ENCODE measurements around the gene MYH9. TPM values are rescaled to one million over a fixed set of nuclear protein-coding genes. Genes with fewer than 3 reads are reported as not detected.

MYH9 gene
- total and polyA plus RNA-seq, 2 experiments from 2014 or later, result 58.4 to 233 TPM

DNA sequence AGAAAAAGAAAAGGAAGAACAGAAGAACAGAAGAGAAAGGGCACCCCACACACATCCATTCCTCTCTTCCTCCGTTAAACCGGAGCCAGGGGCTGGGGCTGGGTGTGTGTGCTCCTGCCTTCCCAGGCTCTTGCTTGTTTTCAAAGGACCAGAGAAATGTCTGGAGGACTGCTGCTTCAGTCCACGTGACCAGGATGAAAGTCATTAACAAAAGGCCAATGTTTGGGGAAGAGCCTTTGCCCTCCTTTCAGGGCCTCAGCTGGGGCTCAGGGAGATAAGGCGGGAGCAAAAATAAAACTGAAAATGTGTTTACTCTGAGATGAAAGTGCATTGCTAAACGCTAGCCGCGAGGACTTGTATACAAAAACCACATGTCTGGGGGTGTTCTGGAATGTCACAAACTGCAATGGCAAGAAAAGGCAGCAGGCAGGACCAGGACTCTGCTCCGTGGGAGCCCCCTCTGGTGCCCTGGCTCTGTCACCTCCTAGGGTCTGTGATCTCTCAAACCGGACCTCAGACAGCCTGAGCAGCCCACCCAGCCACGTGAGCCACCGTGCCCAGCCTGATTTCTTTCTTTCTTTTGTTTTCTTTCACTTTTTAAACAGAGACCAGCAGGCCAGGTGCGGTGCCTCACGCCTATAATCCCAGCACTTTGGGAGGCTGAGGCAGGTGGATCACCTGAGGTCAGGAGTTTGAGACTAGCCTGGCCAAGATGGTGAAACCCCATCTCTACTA, 31.6 kb upstream of the MYH9 start:
- no peaks in the 10 kb centered on the region for H3K36me3 ChIP-seq (ENCODE audit: insufficient read depth)
- ATAC-seq (peak; percentile 82), DNase-seq (ENCODE audit: low spot score) (peak; percentile 38)
- no peaks in the 10 kb centered on the region for H3K27me3 ChIP-seq (ENCODE audit: insufficient read depth)
- no peaks in the 10 kb centered on the region for H3F3A ChIP-seq (replicated peaks; ENCODE audit: low read depth)
- peak overlapping the region; percentile 7; the same call in 1 of the 2 replicates for H3K4me2 ChIP-seq
- no peak overlapping the region for H3K4me3 ChIP-seq
- no peak overlapping the region for H3K27ac ChIP-seq (ENCODE audit: low read depth)
- TF ChIP-seq, protein P1, sequence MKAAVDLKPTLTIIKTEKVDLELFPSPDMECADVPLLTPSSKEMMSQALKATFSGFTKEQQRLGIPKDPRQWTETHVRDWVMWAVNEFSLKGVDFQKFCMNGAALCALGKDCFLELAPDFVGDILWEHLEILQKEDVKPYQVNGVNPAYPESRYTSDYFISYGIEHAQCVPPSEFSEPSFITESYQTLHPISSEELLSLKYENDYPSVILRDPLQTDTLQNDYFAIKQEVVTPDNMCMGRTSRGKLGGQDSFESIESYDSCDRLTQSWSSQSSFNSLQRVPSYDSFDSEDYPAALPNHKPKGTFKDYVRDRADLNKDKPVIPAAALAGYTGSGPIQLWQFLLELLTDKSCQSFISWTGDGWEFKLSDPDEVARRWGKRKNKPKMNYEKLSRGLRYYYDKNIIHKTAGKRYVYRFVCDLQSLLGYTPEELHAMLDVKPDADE (IDR thresholded peaks at IDR 0.05), result no peak
- TF ChIP-seq CREB1 (CRISPR knock-in tag; IDR thresholded peaks at IDR 0.05; ENCODE audit: low read depth), result no peak
- TF ChIP-seq STAT1 (IDR thresholded peaks at IDR 0.05; ENCODE audit: unreplicated experiment), result no peak
- TF ChIP-seq, protein P2, sequence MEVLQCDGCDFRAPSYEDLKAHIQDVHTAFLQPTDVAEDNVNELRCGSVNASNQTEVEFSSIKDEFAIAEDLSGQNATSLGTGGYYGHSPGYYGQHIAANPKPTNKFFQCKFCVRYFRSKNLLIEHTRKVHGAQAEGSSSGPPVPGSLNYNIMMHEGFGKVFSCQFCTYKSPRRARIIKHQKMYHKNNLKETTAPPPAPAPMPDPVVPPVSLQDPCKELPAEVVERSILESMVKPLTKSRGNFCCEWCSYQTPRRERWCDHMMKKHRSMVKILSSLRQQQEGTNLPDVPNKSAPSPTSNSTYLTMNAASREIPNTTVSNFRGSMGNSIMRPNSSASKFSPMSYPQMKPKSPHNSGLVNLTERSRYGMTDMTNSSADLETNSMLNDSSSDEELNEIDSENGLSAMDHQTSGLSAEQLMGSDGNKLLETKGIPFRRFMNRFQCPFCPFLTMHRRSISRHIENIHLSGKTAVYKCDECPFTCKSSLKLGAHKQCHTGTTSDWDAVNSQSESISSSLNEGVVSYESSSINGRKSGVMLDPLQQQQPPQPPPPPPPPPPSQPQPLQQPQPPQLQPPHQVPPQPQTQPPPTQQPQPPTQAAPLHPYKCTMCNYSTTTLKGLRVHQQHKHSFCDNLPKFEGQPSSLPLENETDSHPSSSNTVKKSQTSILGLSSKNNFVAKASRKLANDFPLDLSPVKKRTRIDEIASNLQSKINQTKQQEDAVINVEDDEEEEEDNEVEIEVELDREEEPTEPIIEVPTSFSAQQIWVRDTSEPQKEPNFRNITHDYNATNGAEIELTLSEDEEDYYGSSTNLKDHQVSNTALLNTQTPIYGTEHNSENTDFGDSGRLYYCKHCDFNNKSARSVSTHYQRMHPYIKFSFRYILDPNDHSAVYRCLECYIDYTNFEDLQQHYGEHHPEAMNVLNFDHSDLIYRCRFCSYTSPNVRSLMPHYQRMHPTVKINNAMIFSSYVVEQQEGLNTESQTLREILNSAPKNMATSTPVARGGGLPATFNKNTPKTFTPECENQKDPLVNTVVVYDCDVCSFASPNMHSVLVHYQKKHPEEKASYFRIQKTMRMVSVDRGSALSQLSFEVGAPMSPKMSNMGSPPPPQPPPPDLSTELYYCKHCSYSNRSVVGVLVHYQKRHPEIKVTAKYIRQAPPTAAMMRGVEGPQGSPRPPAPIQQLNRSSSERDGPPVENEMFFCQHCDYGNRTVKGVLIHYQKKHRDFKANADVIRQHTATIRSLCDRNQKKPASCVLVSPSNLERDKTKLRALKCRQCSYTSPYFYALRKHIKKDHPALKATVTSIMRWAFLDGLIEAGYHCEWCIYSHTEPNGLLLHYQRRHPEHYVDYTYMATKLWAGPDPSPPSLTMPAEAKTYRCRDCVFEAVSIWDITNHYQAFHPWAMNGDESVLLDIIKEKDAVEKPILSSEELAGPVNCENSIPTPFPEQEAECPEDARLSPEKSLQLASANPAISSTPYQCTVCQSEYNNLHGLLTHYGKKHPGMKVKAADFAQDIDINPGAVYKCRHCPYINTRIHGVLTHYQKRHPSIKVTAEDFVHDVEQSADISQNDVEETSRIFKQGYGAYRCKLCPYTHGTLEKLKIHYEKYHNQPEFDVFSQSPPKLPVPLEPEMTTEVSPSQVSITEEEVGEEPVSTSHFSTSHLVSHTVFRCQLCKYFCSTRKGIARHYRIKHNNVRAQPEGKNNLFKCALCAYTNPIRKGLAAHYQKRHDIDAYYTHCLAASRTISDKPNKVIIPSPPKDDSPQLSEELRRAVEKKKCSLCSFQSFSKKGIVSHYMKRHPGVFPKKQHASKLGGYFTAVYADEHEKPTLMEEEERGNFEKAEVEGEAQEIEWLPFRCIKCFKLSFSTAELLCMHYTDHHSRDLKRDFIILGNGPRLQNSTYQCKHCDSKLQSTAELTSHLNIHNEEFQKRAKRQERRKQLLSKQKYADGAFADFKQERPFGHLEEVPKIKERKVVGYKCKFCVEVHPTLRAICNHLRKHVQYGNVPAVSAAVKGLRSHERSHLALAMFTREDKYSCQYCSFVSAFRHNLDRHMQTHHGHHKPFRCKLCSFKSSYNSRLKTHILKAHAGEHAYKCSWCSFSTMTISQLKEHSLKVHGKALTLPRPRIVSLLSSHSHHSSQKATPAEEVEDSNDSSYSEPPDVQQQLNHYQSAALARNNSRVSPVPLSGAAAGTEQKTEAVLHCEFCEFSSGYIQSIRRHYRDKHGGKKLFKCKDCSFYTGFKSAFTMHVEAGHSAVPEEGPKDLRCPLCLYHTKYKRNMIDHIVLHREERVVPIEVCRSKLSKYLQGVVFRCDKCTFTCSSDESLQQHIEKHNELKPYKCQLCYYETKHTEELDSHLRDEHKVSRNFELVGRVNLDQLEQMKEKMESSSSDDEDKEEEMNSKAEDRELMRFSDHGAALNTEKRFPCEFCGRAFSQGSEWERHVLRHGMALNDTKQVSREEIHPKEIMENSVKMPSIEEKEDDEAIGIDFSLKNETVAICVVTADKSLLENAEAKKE (CRISPR knock-in tag; IDR thresholded peaks at IDR 0.05), result no peak
- no peak for TF ChIP-seq NANOG (IDR thresholded peaks at IDR 0.05; ENCODE audit: borderline replicate concordance)
- TF ChIP-seq POLR2AphosphoS5 (IDR thresholded peaks at IDR 0.05; ENCODE audit: low read depth), result no peak
- TF ChIP-seq, protein P3, sequence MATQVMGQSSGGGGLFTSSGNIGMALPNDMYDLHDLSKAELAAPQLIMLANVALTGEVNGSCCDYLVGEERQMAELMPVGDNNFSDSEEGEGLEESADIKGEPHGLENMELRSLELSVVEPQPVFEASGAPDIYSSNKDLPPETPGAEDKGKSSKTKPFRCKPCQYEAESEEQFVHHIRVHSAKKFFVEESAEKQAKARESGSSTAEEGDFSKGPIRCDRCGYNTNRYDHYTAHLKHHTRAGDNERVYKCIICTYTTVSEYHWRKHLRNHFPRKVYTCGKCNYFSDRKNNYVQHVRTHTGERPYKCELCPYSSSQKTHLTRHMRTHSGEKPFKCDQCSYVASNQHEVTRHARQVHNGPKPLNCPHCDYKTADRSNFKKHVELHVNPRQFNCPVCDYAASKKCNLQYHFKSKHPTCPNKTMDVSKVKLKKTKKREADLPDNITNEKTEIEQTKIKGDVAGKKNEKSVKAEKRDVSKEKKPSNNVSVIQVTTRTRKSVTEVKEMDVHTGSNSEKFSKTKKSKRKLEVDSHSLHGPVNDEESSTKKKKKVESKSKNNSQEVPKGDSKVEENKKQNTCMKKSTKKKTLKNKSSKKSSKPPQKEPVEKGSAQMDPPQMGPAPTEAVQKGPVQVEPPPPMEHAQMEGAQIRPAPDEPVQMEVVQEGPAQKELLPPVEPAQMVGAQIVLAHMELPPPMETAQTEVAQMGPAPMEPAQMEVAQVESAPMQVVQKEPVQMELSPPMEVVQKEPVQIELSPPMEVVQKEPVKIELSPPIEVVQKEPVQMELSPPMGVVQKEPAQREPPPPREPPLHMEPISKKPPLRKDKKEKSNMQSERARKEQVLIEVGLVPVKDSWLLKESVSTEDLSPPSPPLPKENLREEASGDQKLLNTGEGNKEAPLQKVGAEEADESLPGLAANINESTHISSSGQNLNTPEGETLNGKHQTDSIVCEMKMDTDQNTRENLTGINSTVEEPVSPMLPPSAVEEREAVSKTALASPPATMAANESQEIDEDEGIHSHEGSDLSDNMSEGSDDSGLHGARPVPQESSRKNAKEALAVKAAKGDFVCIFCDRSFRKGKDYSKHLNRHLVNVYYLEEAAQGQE (IDR thresholded peaks at IDR 0.05; ENCODE audit: unreplicated experiment), result no peak
- no peak for TF ChIP-seq ZNF114 (CRISPR knock-in tag; IDR thresholded peaks at IDR 0.05)
- TF ChIP-seq ZNF331 (CRISPR knock-in tag; IDR thresholded peaks at IDR 0.05; ENCODE audit: low read depth), result no peak
- TF ChIP-seq, protein P4, sequence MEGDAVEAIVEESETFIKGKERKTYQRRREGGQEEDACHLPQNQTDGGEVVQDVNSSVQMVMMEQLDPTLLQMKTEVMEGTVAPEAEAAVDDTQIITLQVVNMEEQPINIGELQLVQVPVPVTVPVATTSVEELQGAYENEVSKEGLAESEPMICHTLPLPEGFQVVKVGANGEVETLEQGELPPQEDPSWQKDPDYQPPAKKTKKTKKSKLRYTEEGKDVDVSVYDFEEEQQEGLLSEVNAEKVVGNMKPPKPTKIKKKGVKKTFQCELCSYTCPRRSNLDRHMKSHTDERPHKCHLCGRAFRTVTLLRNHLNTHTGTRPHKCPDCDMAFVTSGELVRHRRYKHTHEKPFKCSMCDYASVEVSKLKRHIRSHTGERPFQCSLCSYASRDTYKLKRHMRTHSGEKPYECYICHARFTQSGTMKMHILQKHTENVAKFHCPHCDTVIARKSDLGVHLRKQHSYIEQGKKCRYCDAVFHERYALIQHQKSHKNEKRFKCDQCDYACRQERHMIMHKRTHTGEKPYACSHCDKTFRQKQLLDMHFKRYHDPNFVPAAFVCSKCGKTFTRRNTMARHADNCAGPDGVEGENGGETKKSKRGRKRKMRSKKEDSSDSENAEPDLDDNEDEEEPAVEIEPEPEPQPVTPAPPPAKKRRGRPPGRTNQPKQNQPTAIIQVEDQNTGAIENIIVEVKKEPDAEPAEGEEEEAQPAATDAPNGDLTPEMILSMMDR (conservative IDR thresholded peaks at IDR 0.05; ENCODE audit: low read depth in 2 of 2), result no peak
- TF ChIP-seq EZH2 (IDR thresholded peaks at IDR 0.05; ENCODE audit: low read depth, unreplicated experiment), result no peak
- TF ChIP-seq JUNB (IDR thresholded peaks at IDR 0.05; ENCODE audit: unreplicated experiment), result no peak
- TF ChIP-seq EZH2phosphoT487 (IDR thresholded peaks at IDR 0.05; ENCODE audit: unreplicated experiment), result no peak
- no peaks in the 10 kb centered on the region for H3K9me2 ChIP-seq (ENCODE audit: insufficient read depth)
- no peaks in the 10 kb centered on the region for H3K36me3 Mint-ChIP-seq (ENCODE audit: low read depth)
- no peaks in the 10 kb centered on the region for H3K79me2 ChIP-seq (replicated peaks; ENCODE audit: insufficient read depth)
- H3K4me3 Mint-ChIP-seq, result no peak overlapping the region
- peak overlapping the region; percentile 93 for H2AFZ ChIP-seq
- H3K9me3 Mint-ChIP-seq, result no peaks in the 10 kb centered on the region
- peaks cover 7% of the 10 kb centered on the region for H3K27me3 Mint-ChIP-seq (ENCODE audit: insufficient read depth, low read depth, poor library complexity)
- 0 out of 2 replicates have a peak, but pooled peaks cover 3% of the 10 kb centered on the region for H3K4me1 ChIP-seq (ENCODE audit: insufficient read depth)
- no peak overlapping the region; the same call in 1 of the 2 replicates for H3K27ac Mint-ChIP-seq
- H4K20me1 ChIP-seq (replicated peaks; ENCODE audit: insufficient read depth), result no peaks in the 10 kb centered on the region
- H3K4me1 Mint-ChIP-seq, result peaks cover 6% of the 10 kb centered on the region
